ENCODE results near the gene TMEM108.
A peak's percentile ranks its signal among the peaks of the same experiment; 100 is the strongest.

Gene TMEM108

DNA sequence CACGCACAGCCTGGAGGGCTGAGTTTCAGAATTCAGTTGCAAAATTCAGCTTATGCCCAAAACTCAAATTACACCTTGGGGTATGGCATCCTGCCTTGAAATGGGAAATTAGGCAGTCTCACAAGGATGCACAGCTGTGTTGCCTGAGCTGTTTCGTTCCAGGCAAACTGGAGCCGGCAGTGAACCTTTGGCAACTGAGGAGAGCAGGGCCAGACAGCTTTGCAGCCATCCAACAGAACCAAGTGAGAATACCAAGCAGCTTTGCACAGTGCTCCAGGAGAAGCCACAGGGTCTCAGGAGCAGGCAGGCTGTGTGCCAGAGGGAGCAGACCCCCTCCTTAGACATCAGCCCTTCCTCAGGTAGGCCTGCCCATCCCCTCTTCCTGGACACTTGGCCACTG lies 329.2 kb downstream of the TMEM108 start:
- DNase-seq, result no peak

DNA sequence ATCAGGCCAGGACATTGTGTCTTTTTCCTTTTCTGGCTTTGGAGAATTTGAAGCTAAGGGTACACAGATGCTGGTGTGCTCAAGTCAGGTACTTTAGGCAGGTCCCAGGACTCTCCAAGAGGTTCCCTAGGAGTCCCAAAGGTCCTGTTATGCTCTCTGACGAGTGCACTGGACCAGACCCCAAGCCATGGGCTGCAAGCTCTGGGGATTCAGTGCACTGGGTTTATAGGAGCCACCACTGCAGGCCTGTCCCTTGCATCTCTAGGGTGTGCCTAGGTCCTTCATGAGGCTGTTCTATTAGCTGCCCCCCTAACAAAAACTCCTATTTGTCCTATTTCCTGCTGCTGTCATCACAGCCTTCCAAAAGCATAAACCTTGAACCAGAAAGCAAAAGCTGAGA lies 329.8 kb downstream of the TMEM108 start:
- no peak for DNase-seq

DNA sequence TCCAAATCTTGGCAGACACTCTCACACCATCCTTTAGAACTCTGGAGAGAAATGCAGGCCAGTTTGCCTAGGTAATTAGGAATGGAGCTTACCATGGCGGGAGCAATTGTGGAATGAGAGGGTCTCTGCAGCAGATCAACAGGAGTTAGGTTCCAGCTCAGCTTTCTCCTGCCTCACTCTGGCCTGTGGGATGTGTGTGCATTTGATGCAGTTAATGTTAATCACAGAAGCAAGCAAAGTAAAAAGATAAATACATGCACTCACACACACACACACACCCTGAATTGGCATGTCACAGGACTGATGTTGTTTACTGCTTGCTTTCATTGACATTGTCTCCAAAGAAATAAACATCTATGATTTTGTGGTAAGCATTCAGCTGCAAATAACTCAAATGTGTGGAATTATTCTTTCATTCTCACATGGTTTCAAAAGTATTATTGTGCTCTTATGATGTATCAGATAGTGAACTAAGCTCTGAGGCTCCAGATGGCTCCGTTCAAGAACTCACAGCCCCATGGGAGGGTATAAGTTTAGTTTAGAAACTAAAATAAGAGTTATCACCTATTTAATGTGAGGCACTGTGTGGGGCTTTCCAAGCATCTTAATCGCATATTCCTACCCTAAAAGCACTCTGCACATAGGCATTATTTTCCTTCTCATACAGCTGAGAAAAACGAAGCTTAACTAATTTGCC lies 330.3 kb downstream of the TMEM108 start:
- no peak for DNase-seq

DNA sequence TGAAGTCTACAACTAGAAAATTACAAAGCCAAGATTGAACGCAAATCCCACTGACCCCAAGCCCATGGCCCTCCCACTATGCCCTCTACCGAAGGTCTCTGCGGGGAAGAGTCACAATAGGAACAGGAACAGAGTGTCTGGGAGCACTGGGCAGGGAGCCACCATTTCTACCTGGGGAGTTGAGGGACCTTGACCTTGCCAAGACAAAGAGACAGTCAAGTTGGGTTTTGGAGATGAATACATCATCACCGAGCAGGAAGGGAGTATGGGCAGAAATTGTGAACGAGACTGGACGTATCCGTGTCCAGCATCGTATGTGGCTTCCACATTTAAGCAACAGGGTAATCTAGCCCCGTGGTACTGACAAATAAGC lies 330.9 kb downstream of the TMEM108 start:
- DNase-seq, result no peak

DNA sequence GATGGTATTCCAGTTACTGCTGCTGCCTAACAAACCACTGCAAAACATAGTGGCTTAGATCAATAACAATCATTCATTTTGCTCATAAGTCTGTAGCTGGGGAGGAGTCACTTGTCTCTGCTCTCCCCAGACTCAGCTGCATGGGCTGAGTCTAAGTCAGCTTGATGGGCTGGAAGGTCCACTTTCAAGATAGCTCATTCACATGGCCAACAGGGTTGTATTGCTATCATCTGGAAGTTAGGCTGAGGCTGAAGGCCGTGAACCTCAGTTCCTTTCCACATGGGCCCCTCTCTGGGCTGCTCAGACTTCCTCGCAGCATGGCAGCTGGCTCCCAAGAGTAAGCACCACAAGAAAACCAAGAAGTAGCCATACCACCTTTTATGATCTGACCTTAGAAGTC lies 333.0 kb downstream of the TMEM108 start:
- no peak for DNase-seq

DNA sequence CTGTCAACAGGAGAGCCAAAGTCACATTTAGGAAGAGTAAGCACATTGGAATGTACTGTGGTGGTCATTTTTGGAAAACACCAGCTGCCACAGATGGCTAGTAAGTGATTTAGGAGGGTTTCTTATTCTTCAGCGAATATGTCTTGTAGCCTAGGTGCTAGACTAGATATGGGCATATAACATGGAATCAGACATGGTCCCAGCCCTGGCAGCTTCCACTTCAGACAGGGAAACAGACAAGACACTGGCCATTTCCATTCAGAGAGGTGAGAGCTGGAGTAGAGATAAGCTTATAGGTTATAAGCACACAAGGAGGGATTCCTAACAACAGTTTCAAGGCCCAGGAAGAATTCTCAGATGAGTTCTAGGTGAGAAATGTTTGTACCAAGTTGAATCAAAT lies 333.5 kb downstream of the TMEM108 start:
- DNase-seq, result no peak

DNA sequence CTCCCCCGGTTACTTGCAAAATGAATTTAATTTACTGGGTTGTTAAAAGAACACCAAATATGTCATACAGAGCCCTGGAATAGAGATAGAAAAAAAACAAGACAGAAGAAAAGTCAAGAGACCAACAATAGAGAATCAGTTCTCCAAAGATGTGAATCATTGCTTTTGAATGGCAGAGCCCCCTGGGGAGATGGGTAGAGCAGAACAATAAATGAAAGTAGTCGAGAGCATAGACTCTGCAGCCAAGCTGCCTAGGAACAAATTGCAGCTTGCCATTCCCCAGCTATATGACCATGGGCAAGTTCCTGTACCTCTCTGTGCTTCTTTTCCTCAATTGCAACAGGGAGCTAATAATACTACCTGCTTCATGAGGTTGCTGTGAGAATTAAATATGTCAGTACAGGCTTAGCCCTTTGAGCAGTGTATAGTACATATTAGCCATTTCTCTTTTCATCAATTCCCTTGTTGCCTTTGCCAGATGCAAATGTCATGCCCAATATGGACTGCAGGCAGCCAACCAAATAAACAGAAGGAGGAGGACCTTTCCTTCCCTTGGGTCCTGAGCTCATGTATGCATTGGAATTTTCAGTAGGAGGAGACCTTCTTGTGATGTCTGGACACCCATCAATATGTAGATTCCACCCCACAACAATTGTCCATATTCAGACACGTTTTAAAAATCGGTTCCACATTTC lies 336.7 kb downstream of the TMEM108 start:
- no peak for DNase-seq

DNA sequence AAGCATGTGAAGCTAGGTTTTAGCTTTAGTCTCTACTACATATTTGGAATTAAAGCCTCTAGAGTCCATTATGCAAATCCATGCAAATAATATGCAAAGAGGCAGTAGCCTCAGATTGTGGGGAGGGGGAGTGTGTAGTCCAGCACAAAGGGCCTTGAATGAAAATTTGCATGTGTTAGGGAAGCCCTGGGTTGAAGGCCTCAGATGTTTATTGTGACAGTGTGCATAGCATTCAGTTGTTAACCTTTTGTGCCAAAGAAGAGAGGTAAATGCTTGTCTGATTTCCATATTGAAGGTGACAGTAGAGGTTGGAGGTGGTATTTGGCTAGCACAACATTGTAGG lies 337.2 kb downstream of the TMEM108 start:
- DNase-seq, result no peak

DNA sequence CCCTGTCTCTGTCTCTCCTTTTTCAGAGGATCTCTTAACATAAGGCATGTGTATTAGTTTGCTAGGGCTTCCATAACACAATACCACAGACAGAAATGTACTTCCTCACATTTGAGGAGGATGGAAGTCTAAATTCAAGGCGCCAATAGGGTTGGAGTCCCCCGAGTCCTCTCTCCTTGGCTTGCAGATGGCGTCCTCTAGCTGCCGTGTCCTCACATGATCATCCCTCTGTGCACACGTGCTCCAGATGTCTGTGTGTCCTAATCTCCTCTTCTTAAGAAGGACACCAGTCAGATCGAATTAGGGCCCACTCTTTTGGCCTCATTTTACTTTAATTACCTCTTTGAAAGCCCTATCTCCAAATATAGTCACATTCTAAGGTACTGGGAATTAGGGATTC lies 338.6 kb downstream of the TMEM108 start:
- DNase-seq, result no peak

DNA sequence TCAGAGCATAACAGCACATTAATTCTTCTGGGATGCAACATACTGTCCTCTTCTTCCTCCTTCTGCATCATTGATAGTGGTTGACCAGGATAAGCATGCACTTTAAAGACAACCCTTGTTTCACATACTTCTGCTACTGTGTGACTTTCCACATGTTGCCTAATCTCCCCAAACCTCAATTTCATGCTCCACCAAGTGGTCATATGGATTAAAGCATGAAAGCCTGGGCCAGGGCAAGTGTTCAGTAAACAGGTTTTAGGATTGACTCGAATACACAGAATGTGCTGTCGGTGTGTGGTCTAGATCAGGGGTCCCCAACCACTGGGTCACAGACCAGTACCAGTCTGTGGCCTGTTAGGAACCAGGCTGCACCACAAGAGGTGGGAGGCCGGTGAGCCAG lies 339.2 kb downstream of the TMEM108 start:
- DNase-seq, result peak; percentile 43

DNA sequence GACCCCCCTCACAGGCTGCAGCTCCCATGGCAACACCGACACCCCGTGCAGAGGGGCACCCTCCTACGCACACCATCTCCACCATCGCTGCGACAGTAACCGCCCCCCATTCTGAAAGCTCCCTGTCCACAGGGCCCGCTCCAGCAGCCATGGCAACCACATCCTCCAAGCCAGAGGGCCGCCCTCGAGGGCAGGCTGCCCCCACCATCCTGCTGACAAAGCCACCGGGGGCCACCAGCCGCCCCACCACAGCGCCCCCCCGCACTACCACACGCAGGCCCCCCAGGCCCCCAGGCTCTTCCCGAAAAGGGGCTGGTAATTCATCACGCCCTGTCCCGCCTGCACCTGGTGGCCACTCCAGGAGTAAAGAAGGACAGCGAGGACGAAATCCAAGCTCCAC lies 341.7 kb downstream of the TMEM108 start:
- no peak for DNase-seq

DNA sequence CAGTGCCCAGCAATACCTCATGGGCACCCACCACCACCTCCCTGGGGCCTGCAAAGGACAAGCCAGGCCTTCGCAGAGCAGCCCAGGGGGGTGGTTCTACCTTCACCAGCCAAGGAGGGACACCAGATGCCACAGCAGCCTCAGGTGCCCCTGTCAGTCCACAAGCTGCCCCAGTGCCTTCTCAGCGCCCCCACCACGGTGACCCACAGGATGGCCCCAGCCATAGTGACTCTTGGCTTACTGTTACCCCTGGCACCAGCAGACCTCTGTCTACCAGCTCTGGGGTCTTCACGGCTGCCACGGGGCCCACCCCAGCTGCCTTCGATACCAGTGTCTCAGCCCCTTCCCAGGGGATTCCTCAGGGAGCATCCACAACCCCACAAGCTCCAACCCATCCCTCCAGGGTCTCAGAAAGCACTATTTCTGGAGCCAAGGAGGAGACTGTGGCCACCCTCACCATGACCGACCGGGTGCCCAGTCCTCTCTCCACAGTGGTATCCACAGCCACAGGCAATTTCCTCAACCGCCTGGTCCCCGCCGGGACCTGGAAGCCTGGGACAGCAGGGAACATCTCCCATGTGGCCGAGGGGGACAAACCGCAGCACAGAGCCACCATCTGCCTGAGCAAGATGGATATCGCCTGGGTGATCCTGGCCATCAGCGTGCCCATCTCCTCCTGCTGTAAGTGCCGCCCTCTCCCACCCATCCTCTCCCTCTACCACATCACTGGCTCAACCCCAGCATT lies 342.5 kb downstream of the TMEM108 start:
- no peak for DNase-seq

DNA sequence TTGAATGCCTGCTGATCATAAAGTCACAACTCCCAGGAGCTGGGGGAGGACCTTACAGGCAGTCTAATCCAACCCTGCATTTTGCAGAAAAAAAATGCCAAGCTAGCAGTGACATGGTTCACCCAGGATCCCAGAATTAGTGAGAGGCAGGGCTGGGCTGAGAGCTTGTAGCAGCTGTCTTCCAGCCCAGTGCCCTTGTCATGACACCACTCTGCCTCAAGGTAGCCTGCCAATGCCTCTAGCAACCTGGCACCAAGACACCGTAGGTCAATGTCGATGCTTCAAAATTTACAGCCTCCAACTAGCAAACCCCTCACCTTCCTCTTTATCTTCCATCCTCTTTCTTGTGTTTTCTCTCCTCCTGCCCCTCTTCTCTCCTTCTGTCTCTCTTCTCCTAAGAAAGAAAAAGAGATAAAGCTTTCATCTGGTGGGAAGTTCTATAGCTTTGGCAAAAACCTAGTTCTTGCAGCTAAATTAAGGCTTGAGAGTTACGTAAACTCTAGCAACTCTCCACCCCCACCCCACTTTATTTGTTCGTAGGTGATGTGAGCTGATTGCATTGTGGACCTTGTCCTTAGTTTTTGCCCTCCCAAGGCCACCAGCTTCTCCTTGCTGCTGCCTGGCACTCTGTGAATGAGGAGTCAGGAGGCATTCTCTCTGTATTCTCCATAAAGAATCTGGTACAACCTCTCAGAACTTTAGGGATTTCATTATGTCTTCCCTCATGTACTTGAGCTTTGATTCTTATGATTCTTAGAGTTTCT lies 343.3 kb downstream of the TMEM108 start:
- no peak for DNase-seq

DNA sequence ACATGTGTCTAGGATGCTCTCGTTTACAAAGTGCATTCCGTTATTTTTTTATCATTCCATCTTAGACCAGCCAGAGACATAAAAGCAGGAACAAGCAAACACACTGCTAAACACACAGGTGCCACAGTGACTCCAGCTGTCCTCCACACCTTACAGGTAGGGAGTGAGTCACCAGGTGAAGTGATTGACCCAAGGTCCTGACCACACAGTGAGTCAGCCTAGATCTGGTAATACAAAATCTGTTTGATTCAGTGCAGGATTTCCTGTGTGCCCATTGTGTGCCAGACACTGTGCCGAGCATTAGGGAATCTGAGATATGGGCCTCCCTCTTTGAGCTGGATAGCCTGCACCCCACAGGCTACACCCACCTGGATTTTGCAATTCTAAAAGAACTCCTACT lies 345.0 kb downstream of the TMEM108 start:
- no peak for DNase-seq

DNA sequence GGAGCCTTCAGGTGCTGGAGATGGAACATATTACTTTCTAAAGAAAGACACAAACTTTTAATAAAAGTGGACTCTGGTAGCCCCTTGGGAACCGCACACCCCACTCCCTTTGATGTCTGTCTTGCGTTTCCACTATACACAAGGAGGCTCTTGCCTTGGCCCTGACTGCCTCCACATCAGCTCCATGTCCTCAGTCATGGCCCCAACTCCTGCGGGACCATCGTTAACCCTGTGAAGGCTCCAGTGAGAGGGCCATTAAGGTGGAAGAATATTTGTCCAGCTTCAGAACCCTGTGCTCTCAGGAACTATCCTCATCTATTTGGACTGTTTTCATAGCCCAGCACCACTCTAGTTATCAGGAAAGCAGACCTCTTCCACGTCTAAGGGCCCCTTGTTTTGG lies 345.6 kb downstream of the TMEM108 start:
- no peak for DNase-seq

DNA sequence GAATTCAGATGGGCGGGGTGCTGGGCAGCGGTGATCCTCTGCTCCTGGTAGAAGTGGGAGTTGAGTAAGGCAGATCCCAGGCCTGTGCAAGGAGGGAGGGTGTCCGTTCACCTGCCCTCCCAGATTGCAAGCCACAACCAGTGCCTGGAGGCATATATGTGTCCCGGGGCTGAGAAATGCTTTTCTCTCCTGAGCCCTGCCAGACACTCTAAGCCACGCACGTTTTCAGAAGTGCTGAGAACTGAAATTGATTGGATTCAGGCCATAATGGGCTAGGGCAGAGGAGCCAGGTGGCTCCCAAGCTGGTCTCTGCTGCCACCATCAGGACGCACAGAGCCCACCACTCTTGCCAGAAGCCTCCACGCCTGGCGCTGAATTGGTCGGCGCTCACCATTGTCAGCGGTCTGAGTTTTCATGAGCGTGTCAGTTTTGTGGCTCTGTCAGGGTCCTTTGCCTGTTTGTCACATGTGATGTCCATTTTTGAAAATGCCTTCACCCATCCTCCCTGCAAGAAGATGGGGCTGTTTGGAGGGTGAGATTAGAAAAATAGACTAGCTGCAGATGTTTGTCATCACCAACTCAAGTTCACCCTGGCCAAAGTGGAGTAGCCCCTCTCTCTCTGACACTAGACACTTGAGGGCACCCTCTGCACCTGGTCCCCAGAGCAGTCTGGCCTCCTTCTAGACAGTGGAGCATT lies 346.3 kb downstream of the TMEM108 start:
- DNase-seq, result peak; percentile 58

DNA sequence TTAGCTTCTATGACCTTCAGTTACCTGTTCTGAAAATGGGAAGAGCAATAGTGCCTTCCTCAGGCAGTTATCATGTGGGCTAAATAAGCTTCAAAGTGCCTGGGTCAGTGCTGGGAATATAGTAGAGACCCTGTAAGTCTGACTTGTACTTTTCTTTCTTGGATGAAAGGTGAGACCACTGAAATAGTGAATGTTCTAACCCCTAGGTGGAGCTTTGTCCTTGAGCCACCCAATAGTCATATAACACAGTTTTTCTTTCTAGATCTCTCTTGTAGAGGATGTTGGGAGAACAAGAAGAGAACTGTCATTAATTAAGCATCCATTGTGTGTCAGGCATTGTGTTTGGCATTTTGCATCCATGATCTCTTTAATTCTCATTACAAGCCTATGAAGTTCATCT lies 348.7 kb downstream of the TMEM108 start:
- no peak for DNase-seq

DNA sequence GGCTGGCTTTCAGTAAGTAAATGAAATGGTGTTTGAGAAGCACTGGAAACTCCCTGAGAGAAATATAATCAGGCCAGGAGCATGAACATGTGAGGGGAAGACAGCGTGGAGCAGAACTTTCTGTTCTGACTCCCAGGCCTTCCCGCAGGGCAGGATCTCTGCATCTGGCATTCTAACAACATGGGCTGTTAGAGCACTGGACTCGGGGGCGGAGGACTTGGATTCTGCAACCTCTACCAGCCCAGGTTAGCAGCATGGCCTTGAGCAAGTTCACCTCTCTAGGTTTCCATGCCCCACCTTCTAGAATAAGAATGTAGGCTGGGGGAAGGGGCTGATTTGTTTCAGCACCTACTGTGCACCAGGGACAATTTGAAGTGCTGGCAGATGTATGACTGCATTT lies 349.1 kb downstream of the TMEM108 start:
- DNase-seq, result no peak

DNA sequence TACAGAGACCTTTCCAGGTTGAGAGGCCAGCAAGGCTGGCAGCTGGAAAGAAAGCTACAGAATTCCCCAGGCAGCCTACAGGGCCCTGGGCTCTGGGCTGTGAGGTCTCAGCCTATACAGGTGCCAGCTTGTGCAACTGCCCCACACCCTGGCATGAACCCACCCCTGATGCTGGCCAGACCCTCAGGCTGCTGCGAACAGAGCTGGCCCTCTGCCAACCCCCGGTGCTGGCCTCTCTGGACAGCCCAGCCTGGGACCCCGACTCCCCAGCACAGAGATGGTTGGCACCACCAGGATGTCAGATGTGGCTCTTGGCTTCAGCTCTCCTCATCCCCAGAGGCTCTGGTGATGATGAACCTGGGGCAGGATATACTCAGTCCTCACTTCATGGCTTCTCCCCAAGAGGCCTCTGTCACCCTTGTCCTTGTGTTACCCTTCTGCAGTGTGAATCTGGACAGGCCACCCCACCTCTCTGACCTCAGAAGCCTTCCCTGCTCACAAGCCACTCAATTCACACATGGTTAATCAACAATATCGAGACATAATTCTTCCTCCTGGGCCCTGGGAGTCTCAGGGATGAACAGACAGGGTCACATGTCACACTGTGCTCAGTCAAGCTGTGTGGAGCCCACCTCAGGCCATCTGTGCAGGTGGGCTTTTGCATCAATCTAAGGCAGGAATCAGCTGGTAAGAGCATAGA lies 350.7 kb downstream of the TMEM108 start:
- DNase-seq, result no peak

DNA sequence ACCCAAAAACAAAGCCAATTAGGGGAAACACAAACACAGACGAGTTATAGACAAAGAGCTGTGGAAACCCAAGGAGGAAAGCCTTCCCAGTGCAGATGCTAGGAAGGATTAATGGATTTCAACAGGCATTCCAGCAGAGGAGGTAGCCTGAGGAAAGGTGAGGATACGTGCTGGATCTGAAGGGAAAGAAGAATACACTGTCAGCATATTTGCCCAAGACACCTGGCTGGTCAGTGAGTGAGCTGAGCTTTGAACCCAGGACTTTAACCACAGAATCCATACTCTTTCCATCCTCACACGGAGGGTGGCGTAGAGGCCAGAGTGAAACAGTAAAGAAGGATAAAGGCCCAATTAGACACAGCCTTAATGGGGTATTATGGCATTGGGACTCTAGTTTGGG lies 352.5 kb downstream of the TMEM108 start:
- DNase-seq, result no peak

DNA sequence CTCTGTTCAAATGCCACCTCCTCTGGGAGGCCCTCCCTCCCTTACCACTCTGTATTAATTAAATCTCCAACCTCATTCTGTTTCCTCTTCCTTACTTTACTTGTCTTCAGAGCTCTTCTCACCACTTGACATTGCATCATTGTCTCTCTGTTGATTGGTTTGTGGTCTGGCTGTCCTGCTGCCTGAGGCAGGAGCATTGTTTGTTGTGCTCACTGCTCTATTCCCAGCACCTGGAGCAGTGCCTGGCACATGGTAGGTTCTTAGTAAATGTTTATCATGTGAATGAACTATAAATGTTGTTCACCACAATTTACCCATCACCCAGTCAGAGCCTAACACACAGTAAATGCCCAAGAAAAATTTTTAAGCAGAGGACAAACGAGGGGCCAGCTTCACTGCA lies 355.0 kb downstream of the TMEM108 start:
- DNase-seq, result no peak
